HCT116 (cell line): Measurements from ENCODE around the gene PCID2. TPM values are rescaled to one million over a fixed set of nuclear protein-coding genes. Genes with fewer than 3 reads are reported as not detected.

Experiments
- ATAC-seq: fragments of 200-7000 bp; cut with Tn5 transposase; 2 replicates; pipeline ENCODE4 v1.9.1; 2020; ENCODE audit warnings: mild to moderate bottlenecking, moderate library complexity
- BruUV-seq: library from RNA; stranded (reverse); fragments of 400-500 nt; replicated peaks from 2 replicates; lab custom pipeline; 2021; lab: Mats Ljungman, UMichigan
- CTCF ChIA-PET: fragments of 300-600 bp; sonication (Branson Sonifier 250); formaldehyde crosslinking; loops from one replicate; lab custom pipeline; 2021; ENCODE audit warnings: antibody characterized with exemption; lab: Charles Lee
- POLR2A ChIA-PET: fragments of 300-600, 350-600 bp; sonication (Branson Sonifier 250); formaldehyde crosslinking; loops from one replicate; lab custom pipeline; 2021; ENCODE audit warnings: antibody characterized with exemption; lab: Charles Lee
- RAD21 ChIA-PET, 2 experiments: fragments of 300-600 bp; sonication (Branson Sonifier 250); formaldehyde crosslinking; loops; one replicate each; lab custom pipeline; 2023; ENCODE audit warnings: low total read pairs in 2 of 2; ENCODE audit not compliant: uncharacterized antibody in 2 of 2, unreplicated experiment in 2 of 2, low non-redundant PET in 1 of 2; lab: Charles Lee
- DNase-seq: peaks from one replicate; pipeline ENCODE4 v3.0.0-alpha.2; 2010; ENCODE audit warnings: low read depth, low spot score
- H2AFZ ChIP-seq: fragments of 200-600 bp; shearing (Covaris generic), sonication (generic); 2 replicates; pipeline ENCODE4 v1.6.1; 2017; ENCODE audit warnings: low read depth, mixed run types, mixed read lengths, antibody characterized with exemption, low read length; ENCODE audit not compliant: poor library complexity, severe bottlenecking
- H3K27ac ChIP-seq: 2 replicates; pipeline ENCODE4 v1.5.1; 2012; ENCODE audit warnings: low read depth, low read length
- H3K27me3 ChIP-seq: fragments of 200-600 bp; sonication (generic); 2 replicates; pipeline ENCODE4 v1.6.1; 2016; ENCODE audit warnings: mixed run types, low read length, mixed read lengths; ENCODE audit not compliant: insufficient read depth
- H3K36me3 ChIP-seq, 2 experiments: fragments of 200-500 bp in 1 of 2; fragments of 200-600 bp in 1 of 2; sonication (Bioruptor generic) in 1 of 2; sonication (generic) in 1 of 2; 2 replicates each; pipeline versions ENCODE4 v1.5.1 to v1.6.1; 2014 to 2016; ENCODE audit warnings: low read length in 2 of 2, inconsistent platforms in 1 of 2, mixed read lengths in 1 of 2, mixed run types in 1 of 2; ENCODE audit not compliant: insufficient read depth in 2 of 2, control insufficient read depth in 1 of 2
- H3K4me1 ChIP-seq, 2 experiments: fragments of 200-600 bp in 1 of 2; sonication (generic) in 1 of 2; 2 replicates each; pipeline versions ENCODE4 v1.5.1 to v1.6.1; 2012 to 2017; ENCODE audit warnings: low read length in 2 of 2, inconsistent platforms in 1 of 2, mild to moderate bottlenecking in 1 of 2, mixed read lengths in 1 of 2, mixed run types in 1 of 2, moderate library complexity in 1 of 2; ENCODE audit not compliant: insufficient read depth in 2 of 2, control insufficient read depth in 1 of 2
- H3K4me2 ChIP-seq: fragments of 200-600 bp; sonication (generic); 2 replicates; pipeline ENCODE4 v1.6.1; 2017; ENCODE audit warnings: mixed run types, low read length, mixed read lengths
- H3K4me3 ChIP-seq, 2 experiments: fragments of 200-600 bp in 1 of 2; sonication (generic) in 1 of 2; replicated peaks in 1 of 2; 2 replicates each; pipeline ENCODE4 v1.5.1; 2011 to 2016; ENCODE audit warnings: low read length in 2 of 2, control low read depth in 1 of 2, low read depth in 1 of 2, mild to moderate bottlenecking in 1 of 2, mixed read lengths in 1 of 2, mixed run types in 1 of 2
- H3K79me2 ChIP-seq: fragments of 200-600 bp; sonication (generic); 2 replicates; pipeline ENCODE4 v1.6.1; 2017; ENCODE audit warnings: mild to moderate bottlenecking, mixed run types, low read length, moderate library complexity, mixed read lengths; ENCODE audit not compliant: insufficient read depth
- H3K9ac ChIP-seq: fragments of 200-600 bp; sonication (generic); 2 replicates; pipeline ENCODE4 v1.6.1; 2016; ENCODE audit warnings: low read length, mixed read lengths
- H3K9me2 ChIP-seq: fragments of 200-600 bp; sonication (generic), shearing (Covaris generic); 2 replicates; pipeline ENCODE4 v1.6.1; 2017; ENCODE audit warnings: mixed run types, mild to moderate bottlenecking, moderate library complexity; ENCODE audit not compliant: insufficient read depth
- H3K9me3 ChIP-seq, 2 experiments: fragments of 200-500 bp in 1 of 2; fragments of 200-600 bp in 1 of 2; sonication (Bioruptor generic) in 1 of 2; sonication (generic) in 1 of 2; 2 replicates each; pipeline ENCODE4 v1.6.1; 2014 to 2017; ENCODE audit warnings: low read length in 2 of 2, mixed read lengths in 2 of 2, inconsistent platforms in 1 of 2, low read depth in 1 of 2, mild to moderate bottlenecking in 1 of 2, mixed run types in 1 of 2, moderate library complexity in 1 of 2; ENCODE audit not compliant: control insufficient read depth in 1 of 2, insufficient read depth in 1 of 2
- H4K20me1 ChIP-seq: fragments of 200-600 bp; sonication (generic), shearing (Covaris generic); 2 replicates; pipeline ENCODE4 v1.6.1; 2017; ENCODE audit warnings: mixed run types, mild to moderate bottlenecking, moderate library complexity; ENCODE audit not compliant: insufficient read depth
- CBX3 ChIP-seq: IDR thresholded peaks from 2 replicates; pipeline ENCODE4 v1.6.1; 2012; ENCODE audit warnings: low read depth
- CEBPB ChIP-seq: IDR thresholded peaks from 2 replicates; pipeline ENCODE4 v1.6.1; 2012; ENCODE audit warnings: low read depth
- CTCF ChIP-seq, 3 experiments: fragments of 200-600 bp in 1 of 3; sonication (generic) in 1 of 3; IDR thresholded peaks in 2 of 3; conservative IDR thresholded peaks in 1 of 3; 2 replicates each; pipeline ENCODE4 v1.5.1; 2012 to 2017; ENCODE audit warnings: low read depth in 2 of 3, low read length in 2 of 3, antibody characterized with exemption in 1 of 3, borderline replicate concordance in 1 of 3, control low read depth in 1 of 3, mild to moderate bottlenecking in 1 of 3, mixed read lengths in 1 of 3, mixed run types in 1 of 3, moderate library complexity in 1 of 3; ENCODE audit not compliant: insufficient read depth in 1 of 3
- EZH2 ChIP-seq: fragments of 200-600 bp; sonication (generic); IDR thresholded peaks from 2 replicates; pipeline ENCODE4 v1.6.1; 2017; ENCODE audit warnings: antibody characterized with exemption, mixed run types
- EZH2phosphoT487 ChIP-seq: fragments of 200-600 bp; IDR thresholded peaks from 2 replicates; pipeline ENCODE4 v1.6.1; 2018; ENCODE audit warnings: antibody characterized with exemption, borderline replicate concordance
- FOSL1 ChIP-seq: IDR thresholded peaks from 2 replicates; pipeline ENCODE4 v1.6.1; 2012; ENCODE audit warnings: low read depth
- POLR2A ChIP-seq: IDR thresholded peaks from 2 replicates; pipeline ENCODE4 v1.7.0; 2011; ENCODE audit warnings: borderline replicate concordance; ENCODE audit not compliant: insufficient read depth, insufficient read length; ENCODE audit errors: extremely low read depth
- POLR2AphosphoS5 ChIP-seq: IDR thresholded peaks from 2 replicates; pipeline ENCODE4 v1.6.1; 2011; ENCODE audit warnings: mild to moderate bottlenecking, low read depth, low read length, moderate library complexity
- REST ChIP-seq: IDR thresholded peaks from 2 replicates; pipeline ENCODE4 v1.6.1; 2012; ENCODE audit warnings: low read depth
- SIN3A ChIP-seq: IDR thresholded peaks from 2 replicates; pipeline ENCODE4 v1.6.1; 2012; ENCODE audit warnings: low read depth
- SRF ChIP-seq: IDR thresholded peaks from 2 replicates; pipeline ENCODE4 v1.6.1; 2012; ENCODE audit warnings: low read depth
- TCF7L2 ChIP-seq: IDR thresholded peaks from 2 replicates; pipeline ENCODE4 v1.7.0; 2011; ENCODE audit warnings: borderline replicate concordance, inconsistent platforms; ENCODE audit not compliant: insufficient read depth, insufficient read length; ENCODE audit errors: extremely low read depth
- YY1 ChIP-seq: IDR thresholded peaks from 2 replicates; pipeline ENCODE4 v1.6.1; 2011; ENCODE audit warnings: low read length, low read depth, moderate library complexity, mild to moderate bottlenecking; ENCODE audit not compliant: insufficient replicate concordance; ENCODE audit errors: extremely low read depth
- ZBTB33 ChIP-seq: IDR thresholded peaks from 2 replicates; pipeline ENCODE4 v1.6.1; 2011; ENCODE audit warnings: mild to moderate bottlenecking, low read length, moderate library complexity; ENCODE audit not compliant: insufficient replicate concordance; ENCODE audit errors: extremely low read depth
- ZFX ChIP-seq: fragments of 450-650 bp; IDR thresholded peaks from 2 replicates; pipeline ENCODE4 v1.6.1; 2017
- intact Hi-C: fragments of 100-400 bp; cut with micrococcal nuclease; formaldehyde crosslinking; loops from 2 replicates; pipeline ENCODE4 v1.10.0; 2022
- total RNA-seq: library from RNA; stranded (reverse); gene quantifications from one replicate; pipeline ENCODE4 v1.2.1, GENCODE V29; 2021; ENCODE audit not compliant: unreplicated experiment

The PCID2 gene
- total RNA-seq, 1 experiment from 2014 or later = 73.3 TPM

- TF ChIP-seq REST = no peak
- no peak for TF ChIP-seq CBX3
- TF ChIP-seq YY1 = no peak
- TF ChIP-seq POLR2AphosphoS5 = no peak
- no peak for TF ChIP-seq EZH2phosphoT487
- TF ChIP-seq EZH2 = no peak
- TF ChIP-seq TCF7L2 = no peak
- no peak for TF ChIP-seq ZFX
- TF ChIP-seq, all 23 proteins: peak for 0
Observed at GRCh38 chr13:113195360-113195759, 13.1 kb downstream of the PCID2 start (continued).

- no peaks in the 10 kb centered on the region for H3K9me3 ChIP-seq
- DNase-seq = no peak
- H4K20me1 ChIP-seq = no peaks in the 10 kb centered on the region; the same call in 1 of the 2 replicates
- H3K4me1 ChIP-seq = peaks cover 7 to 11% of the 10 kb centered on the region in 2 experiments
- no peak overlapping the region for H3K9ac ChIP-seq
- no peak overlapping the region for H2AFZ ChIP-seq
- H3K27me3 ChIP-seq = no peaks in the 10 kb centered on the region
- CTCF ChIA-PET = no interaction called here
- POLR2A ChIA-PET = no interaction called here
- RAD21 ChIA-PET = no interaction called here
- no peak overlapping the region for H3K27ac ChIP-seq
- no peak for ATAC-seq
- no peak overlapping the region for H3K4me2 ChIP-seq
- peaks cover 49 to 82% of the 10 kb centered on the region in 2 experiments for H3K36me3 ChIP-seq
- intact Hi-C loops = no loop called here
- peaks cover 26% of the 10 kb centered on the region for H3K79me2 ChIP-seq
- H3K9me2 ChIP-seq = no peaks in the 10 kb centered on the region
- BruUV-seq = no TSS peak
- no peak for TF ChIP-seq SIN3A
- no peak for TF ChIP-seq TCF7L2
- TF ChIP-seq FOSL1 = no peak
- no peak for TF ChIP-seq ZBTB33
- no peak for TF ChIP-seq EZH2
- no peak for TF ChIP-seq POLR2A
- no peak for TF ChIP-seq ZFX
- TF ChIP-seq CEBPB = no peak
- no peak for TF ChIP-seq SRF
- TF ChIP-seq CTCF (IDR thresholded peaks at IDR 0.05 in 2 of 3, conservative IDR thresholded peaks at IDR 0.05 in 1 of 3; ENCODE audit: borderline replicate concordance in 1 of 3, insufficient read depth in 1 of 3, low read depth in 2 of 3, low read length in 2 of 3) = no peak
- H3K4me3 ChIP-seq = no peak overlapping the region
Observed at GRCh38 chr13:113192902-113193301, 15.6 kb downstream of the PCID2 start.
